IMR-90 (cell line): Measurements from ENCODE around the gene SKIC3.

Source experiments
- BHLHE40 ChIP-seq: fragments of 150-350 bp; IDR thresholded peaks from 2 replicates; pipeline ENCODE4 v1.6.1; 2016; ENCODE audit warnings: mild to moderate bottlenecking, low read depth, low read length
- CHD1 ChIP-seq: IDR thresholded peaks from 2 replicates; pipeline ENCODE4 v1.6.1; 2012; ENCODE audit warnings: low read depth, low read length, improper control_type of control experiment
- CTCF ChIP-seq: conservative IDR thresholded peaks from 2 replicates; pipeline ENCODE4 v1.5.1; 2012; ENCODE audit warnings: mild to moderate bottlenecking, low read depth, low read length, improper control_type of control experiment
- FOS ChIP-seq: fragments of 150-350 bp; IDR thresholded peaks from 2 replicates; pipeline ENCODE4 v1.6.1; 2016; ENCODE audit warnings: low read depth, low read length
- MAZ ChIP-seq: IDR thresholded peaks from 2 replicates; pipeline ENCODE4 v1.6.1; 2012; ENCODE audit warnings: low read depth, mild to moderate bottlenecking, low read length, improper control_type of control experiment, moderate library complexity, borderline replicate concordance
- NFE2L2 ChIP-seq: fragments of 150-350 bp; IDR thresholded peaks from 2 replicates; pipeline ENCODE4 v1.6.1; 2016; ENCODE audit warnings: low read depth, mild to moderate bottlenecking, low read length
- POLR2A ChIP-seq: IDR thresholded peaks from 2 replicates; pipeline ENCODE4 v1.6.1; 2012; ENCODE audit warnings: mild to moderate bottlenecking, low read depth, low read length
- RAD21 ChIP-seq: IDR thresholded peaks from 2 replicates; pipeline ENCODE4 v1.6.1; 2012; ENCODE audit warnings: low read length, improper control_type of control experiment
- RCOR1 ChIP-seq: IDR thresholded peaks from 2 replicates; pipeline ENCODE4 v1.6.1; 2012; ENCODE audit warnings: mild to moderate bottlenecking, low read length, improper control_type of control experiment; ENCODE audit not compliant: insufficient replicate concordance
- RFX5 ChIP-seq: IDR thresholded peaks from 2 replicates; pipeline ENCODE4 v1.8.0; 2012; ENCODE audit warnings: low read depth, mild to moderate bottlenecking, low read length, moderate library complexity
- USF2 ChIP-seq: fragments of 150-350 bp; IDR thresholded peaks from 2 replicates; pipeline ENCODE4 v1.6.1; 2017; ENCODE audit warnings: mild to moderate bottlenecking, antibody characterized with exemption, low read length, low read depth

- TF ChIP-seq POLR2A (no peak), CTCF (no peak), RAD21 (no peak), FOS (no peak), MAZ (no peak), RFX5 (no peak), NFE2L2 (no peak), RCOR1 (no peak), CHD1 (no peak), USF2 (no peak), BHLHE40 (no peak)
Measured at GRCh38 chr5:95524423-95524822, 30.4 kb downstream of the SKIC3 start.
